Measurements from ENCODE around the gene ABCB11.
"Not testable (repeated sequence)": the region's sequence is repeated elsewhere in the genome, so short reads cannot be mapped to it uniquely, and the experiment has no call there.

Gene ABCB11

DNA sequence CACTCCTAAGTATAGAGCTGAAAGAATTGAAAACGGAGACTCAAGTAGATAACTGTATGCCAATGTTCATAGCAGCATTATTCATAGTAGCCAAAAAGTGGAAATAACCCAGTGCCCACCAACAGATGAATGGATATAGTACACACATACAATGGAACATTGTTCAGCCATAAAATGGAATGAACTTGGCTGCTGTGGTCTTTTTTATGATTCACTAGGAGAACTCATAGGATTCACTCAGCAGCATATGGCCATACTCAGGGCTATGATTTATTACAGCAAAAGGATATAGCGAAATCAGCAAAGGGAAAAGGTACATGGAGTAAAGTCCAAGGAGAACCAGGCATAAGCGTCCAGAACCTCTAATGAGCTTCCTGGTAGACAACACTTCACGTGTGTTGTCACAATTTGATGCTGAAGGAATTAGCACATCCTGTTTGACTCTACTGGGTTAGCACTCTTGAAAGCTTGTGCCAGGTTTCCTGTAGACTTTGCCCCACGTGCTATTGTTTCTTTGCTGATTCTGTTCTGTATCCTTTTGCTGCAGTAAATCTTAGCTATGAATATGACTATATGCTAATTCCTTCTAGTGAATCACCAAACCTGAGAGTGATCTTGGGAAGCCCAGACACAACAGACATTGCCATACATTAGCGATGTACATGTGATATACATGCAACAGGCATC lies 156.6 kb downstream of the ABCB11 start:
- DNase-seq: no peak

GRCh38 chr2:168870824-168871223 lies 160.3 kb downstream of the ABCB11 start:
- DNase-seq: not testable (repeated sequence)

All from CD4-positive, alpha-beta T cell treated with Interleukin-10 for 1 hour (primary cell).